Lung (tissue), 16 donors: ENCODE data around the gene CD300A. TPM values are rescaled to one million over a fixed set of nuclear protein-coding genes. Genes with fewer than 3 reads are reported as not detected.

ENCODE experiments used
- ATAC-seq: fragments of 200-7000 bp; cut with Tn5 transposase; one replicate; pipeline ENCODE4 v1.9.1; 2020; ENCODE audit warnings: moderate number of reproducible peaks; ENCODE audit not compliant: insufficient read depth, low FRiP score
- DNase-seq, 3 donors: peaks; one replicate each; pipeline ENCODE4 v3.0.0-alpha.2; 2013 to 2017
- H3K27ac ChIP-seq, 2 donors: one replicate each; pipeline ENCODE4 v1.5.1; 2013; ENCODE audit warnings: mild to moderate bottlenecking in 2 of 2, moderate library complexity in 2 of 2, control low read depth in 1 of 2, inconsistent platforms in 1 of 2, low read depth in 1 of 2, low read length in 1 of 2
- H3K27me3 ChIP-seq, 3 donors: one replicate each; pipeline ENCODE4 v1.5.1; 2013; ENCODE audit warnings: low read length in 2 of 3; ENCODE audit not compliant: control insufficient read depth in 3 of 3, insufficient read depth in 3 of 3
- H3K36me3 ChIP-seq, 4 donors: one replicate each; pipeline ENCODE4 v1.5.1; 2013; ENCODE audit warnings: low read length in 4 of 4, mild to moderate bottlenecking in 1 of 4, moderate library complexity in 1 of 4; ENCODE audit not compliant: control insufficient read depth in 4 of 4, insufficient read depth in 4 of 4
- H3K4me1 ChIP-seq, 5 donors: one replicate each; pipeline ENCODE4 v1.5.1; 2013; ENCODE audit warnings: low read length in 5 of 5, mild to moderate bottlenecking in 2 of 5, moderate library complexity in 1 of 5; ENCODE audit not compliant: control insufficient read depth in 5 of 5, insufficient read depth in 5 of 5
- H3K4me3 ChIP-seq: one replicate; pipeline ENCODE4 v1.5.1; 2013; ENCODE audit warnings: mild to moderate bottlenecking, control low read depth, moderate library complexity
- H3K9ac ChIP-seq, 2 donors: one replicate each; pipeline ENCODE4 v1.5.1; 2013; ENCODE audit warnings: low read length in 2 of 2, control low read depth in 1 of 2; ENCODE audit not compliant: insufficient read depth in 1 of 2
- H3K9me3 ChIP-seq, 4 donors: one replicate each; pipeline ENCODE4 v1.5.1; 2013; ENCODE audit warnings: low read length in 3 of 4, mild to moderate bottlenecking in 1 of 4, moderate library complexity in 1 of 4; ENCODE audit not compliant: control insufficient read depth in 4 of 4, insufficient read depth in 3 of 4
- CTCF ChIP-seq: IDR thresholded peaks from 2 replicates; pipeline ENCODE4 v1.5.1; 2012; ENCODE audit warnings: mild to moderate bottlenecking; ENCODE audit errors: control extremely low read depth, extremely low read depth
- WGBS, 2 donors: extraction: QIAGEN DNeasy Blood & Tissue Kit; methylation state at CpG; one replicate each; pipeline ENCODE4 v1.1.7; 2013; 5-methylcytosine and 5-hydroxymethylcytosine counted together
- long read RNA-seq, 5 donors: transcript quantifications; one replicate each; lab custom pipeline, GENCODE V29; 2026
- polyA plus RNA-seq, 2 donors: library from polyadenylated mRNA; stranded (reverse); fragments of 200-250 nt; gene quantifications; one replicate each; pipeline ENCODE4 v1.2.1, GENCODE V29; 2013
- total RNA-seq, 2 donors: library from RNA; depleted of rRNA in 1 of 2; stranded (reverse); fragments of >200 nt in 1 of 2; gene quantifications; one replicate each; pipeline ENCODE4 v1.2.1, GENCODE V29; 2014 to 2021
- donor health status: control.
- donor health status: control.
- donor health status: Bipolar disorder and iron deficiency.
- donor health status: healthy.
- donor health status: DM: yes; HTN: yes; CAD: no.

Gene CD300A
- total RNA-seq: 10 to 100 TPM; 12.9 to 21.0 TPM
- polyA plus RNA-seq: 10 to 100 TPM in 1 of 2 donors, 1 to 10 TPM in 1; 8.0 to 66.3 TPM
- long read RNA-seq, donor 1, partial matches to known transcripts: 0 of 1 reads
- long read RNA-seq, donor 1, other reads (novel, unspliced or antisense): 0 of 1 reads
- long read RNA-seq, donor 2: 0 reads
- long read RNA-seq, donor 3: 0 reads
- long read RNA-seq, donor 4: 0 reads
- long read RNA-seq, donor 5: 0 reads

- Histone ChIP-seq H3K9me3 (peaks cover 0 to 2% (median 0%) of the 10 kb centered on the region in 4 donors), H3K27me3 (peaks cover 0 to 29% (median 28%) of the 10 kb centered on the region in 3 donors), H3K27ac (peak within 1 kb of the TSS in 1 of 2 donors; percentile 57), H3K4me3 (no peak within 1 kb of the TSS), H3K4me1 (peaks cover 0 to 4% (median 0%) of the 10 kb centered on the region in 5 donors), H3K36me3 (no peaks in the 10 kb centered on the region), H3K9ac (no peak within 1 kb of the TSS)
- no peak for TF ChIP-seq CTCF
- ATAC-seq (peak; percentile 9), DNase-seq (no peak)
- 13 to 15% methylated on average over 25 of the region's 25 CpGs for WGBS, 2 donors
These were observed at the start of gene CD300A for GRCh38 chr17:74466111-74466827. Gene CD300A (plus strand): TSS chr17:74466634. CDS start chr17:74466704, 70 bp downstream.

- H3K9ac ChIP-seq: no peak overlapping the region
- ATAC-seq (no peak), DNase-seq (no peak)
- no peak overlapping the region for H3K27ac ChIP-seq
- no peaks in the 10 kb centered on the region for H3K9me3 ChIP-seq
- H3K27me3 ChIP-seq: no peaks in the 10 kb centered on the region
- no peak overlapping the region for H3K4me3 ChIP-seq
- H3K4me1 ChIP-seq: peaks cover 0 to 4% (median 0%) of the 10 kb centered on the region in 5 donors
- WGBS, 2 donors: 74 to 84% methylated on average over 12 of the region's 12 CpGs
- TF ChIP-seq CTCF: no peak
- H3K36me3 ChIP-seq: no peaks in the 10 kb centered on the region
These were observed 49.0 kb upstream of the CD300A start for GRCh38 chr17:74417178-74418045.

GRCh38 chr17:74419928-74420411 lies 46.5 kb upstream of the CD300A start:
- TF ChIP-seq CTCF: no peak
- Histone ChIP-seq H3K36me3 (no peaks in the 10 kb centered on the region), H3K27ac (no peak overlapping the region), H3K4me1 (peaks cover 0 to 4% (median 0%) of the 10 kb centered on the region in 5 donors), H3K9me3 (peaks cover 0 to 3% (median 0%) of the 10 kb centered on the region in 4 donors), H3K27me3 (no peaks in the 10 kb centered on the region), H3K9ac (no peak overlapping the region), H3K4me3 (no peak overlapping the region)
- 89 to 90% methylated on average over 10 of the region's 10 CpGs for WGBS, 2 donors
- no peak for ATAC-seq
- no peak for DNase-seq
